Left lung (tissue), 10 donors: ENCODE results near the gene CCDC93. TPM values are rescaled to one million over a fixed set of nuclear protein-coding genes. Genes with fewer than 3 reads are reported as not detected.

ENCODE experiments used
- ATAC-seq: fragments of 200-7000 bp; cut with Tn5 transposase; one replicate; pipeline ENCODE4 v1.9.1; 2020; ENCODE audit warnings: moderate library complexity
- DNase-seq, 4 donors: peaks; one replicate each; pipeline ENCODE4 v3.0.0-alpha.2; 2013 to 2020
- H3K27ac ChIP-seq, 2 donors: fragments of 200-600 bp; sonication (generic) in 1 of 2; one replicate each; pipeline versions ENCODE4 v1.5.0 to v1.8.0; 2020 to 2021
- H3K27me3 ChIP-seq, 2 donors: fragments of 200-600 bp; sonication (generic) in 1 of 2; one replicate each; pipeline versions ENCODE4 v1.5.0 to v1.8.0; 2020 to 2021
- H3K36me3 ChIP-seq, 2 donors: fragments of 200-600 bp; sonication (generic) in 1 of 2; one replicate each; pipeline versions ENCODE4 v1.5.0 to v1.8.0; 2020 to 2021
- H3K4me1 ChIP-seq, 2 donors: fragments of 200-600 bp; one replicate each; pipeline ENCODE4 v1.8.0; 2021
- H3K4me3 ChIP-seq, 2 donors: fragments of 200-600 bp; sonication (generic) in 1 of 2; one replicate each; pipeline versions ENCODE4 v1.5.0 to v1.8.0; 2020 to 2021; ENCODE audit warnings: mild to moderate bottlenecking in 1 of 2
- H3K9me3 ChIP-seq, 2 donors: fragments of 200-600 bp; sonication (generic) in 1 of 2; one replicate each; pipeline versions ENCODE4 v1.5.0 to v1.8.0; 2020 to 2021
- CTCF ChIP-seq, 2 donors: fragments of 200-600 bp; sonication (generic) in 1 of 2; IDR thresholded peaks; one replicate each; pipeline versions ENCODE4 v1.5.0 to v1.8.0; 2021; ENCODE audit warnings: antibody characterized with exemption in 2 of 2
- intact Hi-C, 2 donors: fragments of 100-400 bp; cut with DNase I; formaldehyde crosslinking; loops; one replicate each; pipeline versions ENCODE4 v1.11.2 to v1.14.2; 2022
- polyA plus RNA-seq, 6 donors: library from polyadenylated mRNA; unstranded; fragments of 120-200 nt; gene quantifications; one replicate each; pipeline ENCODE4 v1.2.1, GENCODE V29; 2013; ENCODE audit not compliant: insufficient read length in 6 of 6
- total RNA-seq, 2 donors: library from RNA; stranded (reverse); fragmentation: NEBNext Ultra II Directional; extraction: Animal tissue kit (Norgen Biotek cat#: 25700); gene quantifications; one replicate each; pipeline ENCODE4 v1.2.1, GENCODE V29; 2021
- donor health status: DM: no; HTN: yes; CAD: no.
- donor health status: DM: no; HTN: no; CAD: no.

The CCDC93 gene
- total and polyA plus RNA-seq, 8 donors, result 30.2 to 56.8 (median 48.6) TPM

GRCh38 chr2:118047380-118047826 is 33.5 kb upstream of the CCDC93 start:
- DNase-seq (no peak), ATAC-seq (peak; percentile 91)
- intact Hi-C loops, result loop anchor here in 1 of 2 donors (10.0 kb wide), 1 partner anchor 817 kb away; no protein-coding TSS in a partner anchor
- no peak overlapping the region for H3K27ac ChIP-seq
- H3K4me3 ChIP-seq, result no peak overlapping the region
- peaks cover 5 to 29% of the 10 kb centered on the region in 2 donors for H3K27me3 ChIP-seq
- H3K36me3 ChIP-seq, result no peaks in the 10 kb centered on the region
- peaks cover 3 to 23% of the 10 kb centered on the region in 2 donors for H3K4me1 ChIP-seq
- H3K9me3 ChIP-seq, result no peaks in the 10 kb centered on the region
- TF ChIP-seq CTCF (IDR thresholded peaks at IDR 0.05), result no peak

GRCh38 chr2:118046634-118047210 is 32.9 kb upstream of the CCDC93 start:
- peak; percentile 47 to 73 for TF ChIP-seq CTCF (IDR thresholded peaks at IDR 0.05)
- DNase-seq (peak in 2 of 4 donors; percentile 23 to 40), ATAC-seq (peak; percentile 95)
- Histone ChIP-seq H3K4me3 (no peak overlapping the region), H3K9me3 (no peaks in the 10 kb centered on the region), H3K36me3 (no peaks in the 10 kb centered on the region), H3K27ac (no peak overlapping the region), H3K27me3 (peaks cover 3 to 31% of the 10 kb centered on the region in 2 donors), H3K4me1 (peaks cover 3 to 23% of the 10 kb centered on the region in 2 donors)
- intact Hi-C loops, result loop anchor here in 1 of 2 donors (10.0 kb wide), 1 partner anchor 818 kb away; no protein-coding TSS in a partner anchor

- TF ChIP-seq CTCF (IDR thresholded peaks at IDR 0.05), result no peak
- Histone ChIP-seq H3K27me3 (peaks cover 0 to 42% of the 10 kb centered on the region in 2 donors), H3K27ac (no peak overlapping the region), H3K9me3 (no peaks in the 10 kb centered on the region), H3K36me3 (no peaks in the 10 kb centered on the region), H3K4me1 (peaks cover 3 to 23% of the 10 kb centered on the region in 2 donors), H3K4me3 (no peak overlapping the region)
- ATAC-seq (no peak), DNase-seq (no peak)
- intact Hi-C loops, result loop anchor here in 1 of 2 donors (10.0 kb wide), 1 partner anchor 820 kb away; no protein-coding TSS in a partner anchor
Observed at GRCh38 chr2:118045286-118045685, 31.4 kb upstream of the CCDC93 start.

- H3K4me1 ChIP-seq, result peaks cover 3 to 19% of the 10 kb centered on the region in 2 donors
- DNase-seq (no peak), ATAC-seq (no peak)
- no peaks in the 10 kb centered on the region for H3K36me3 ChIP-seq
- H3K27ac ChIP-seq, result no peak overlapping the region
- intact Hi-C loops, result loop anchor here in 1 of 2 donors (10.0 kb wide), 1 partner anchor 820 kb away; no protein-coding TSS in a partner anchor
- H3K27me3 ChIP-seq, result peaks cover 0 to 40% of the 10 kb centered on the region in 2 donors
- H3K9me3 ChIP-seq, result no peaks in the 10 kb centered on the region
- TF ChIP-seq CTCF (IDR thresholded peaks at IDR 0.05), result no peak
- H3K4me3 ChIP-seq, result no peak overlapping the region
Observed at GRCh38 chr2:118044854-118045253, 31.0 kb upstream of the CCDC93 start.

GRCh38 chr2:118044103-118044716 is 30.3 kb upstream of the CCDC93 start:
- peaks cover 0 to 42% of the 10 kb centered on the region in 2 donors for H3K27me3 ChIP-seq
- H3K4me1 ChIP-seq, result peaks cover 3 to 13% of the 10 kb centered on the region in 2 donors
- H3K4me3 ChIP-seq, result no peak overlapping the region
- no peaks in the 10 kb centered on the region for H3K36me3 ChIP-seq
- no peak for ATAC-seq
- no peak for DNase-seq
- intact Hi-C loops, result loop anchor here in 1 of 2 donors (10.0 kb wide), 1 partner anchor 821 kb away; no protein-coding TSS in a partner anchor
- no peaks in the 10 kb centered on the region for H3K9me3 ChIP-seq
- TF ChIP-seq CTCF (IDR thresholded peaks at IDR 0.05), result no peak
- H3K27ac ChIP-seq, result no peak overlapping the region
